HepG2 (cell line): Measurements from ENCODE around the gene PCGF2. TPM values are rescaled to one million over a fixed set of nuclear protein-coding genes. Genes with fewer than 3 reads are reported as not detected.

Experiments
- ATAC-seq: fragments of 200-7000 bp; cut with Tn5 transposase; 3 replicates; pipeline ENCODE4 v1.9.1; 2020; ENCODE audit warnings: mild to moderate bottlenecking, moderate library complexity
- BruUV-seq: library from RNA; stranded (reverse); fragments of 400-500 nt; replicated peaks from 2 replicates; lab custom pipeline; 2021; lab: Mats Ljungman, UMichigan
- CTCF ChIA-PET: fragments of 300-600 bp; formaldehyde crosslinking; extraction: SDS; loops from one replicate; lab custom pipeline; 2021; ENCODE audit warnings: low total read pairs, inconsistent platforms, low intra/inter-chr PET ratio; lab: Yijun Ruan, JAX
- POLR2A ChIA-PET: fragments of 350-600 bp; sonication (Branson Sonifier 250); formaldehyde crosslinking; loops from one replicate; lab custom pipeline; 2020; ENCODE audit warnings: antibody characterized with exemption, inconsistent platforms; lab: Yijun Ruan, JAX
- DNase-seq: peaks from one replicate; pipeline ENCODE4 v3.0.0-alpha.2; 2015; ENCODE audit warnings: low spot score
- FAIRE-seq: peaks from 3 replicates; lab custom pipeline; 2011; peaks lifted over from hg19 to GRCh38; lab: Jason Lieb, UNC
- H2AFZ ChIP-seq: one replicate; pipeline ENCODE4 v1.6.1; 2011; ENCODE audit warnings: low read length, inconsistent platforms
- H3K27ac ChIP-seq: fragments of 300-600 bp; 3 replicates; pipeline ENCODE4 v1.8.0; 2011; ENCODE audit warnings: mixed run types, mild to moderate bottlenecking, mixed read lengths, low read length, inconsistent platforms; ENCODE audit not compliant: insufficient read depth; ENCODE audit errors: extremely low read length
- H3K27me3 ChIP-seq, 2 experiments: fragments of 200-600 bp in 1 of 2; 2 replicates in 1 of 2; 3 replicates in 1 of 2; pipeline versions ENCODE4 v1.6.0 to v1.8.0; 2011; ENCODE audit warnings: low read length in 2 of 2, mild to moderate bottlenecking in 2 of 2, moderate library complexity in 2 of 2, inconsistent platforms in 1 of 2; ENCODE audit not compliant: insufficient read depth in 2 of 2, control insufficient read depth in 1 of 2
- H3K36me3 ChIP-seq, 2 experiments: fragments of 200-600 bp in 1 of 2; replicated peaks in 1 of 2; 2 replicates in 1 of 2; 3 replicates in 1 of 2; pipeline versions ENCODE4 v1.5.1 to v1.8.0; 2011; ENCODE audit warnings: low read length in 2 of 2, inconsistent platforms in 1 of 2; ENCODE audit not compliant: insufficient read depth in 2 of 2, control insufficient read depth in 1 of 2
- H3K4me1 ChIP-seq: 2 replicates; pipeline ENCODE4 v1.5.1; 2012; ENCODE audit warnings: low read length, inconsistent platforms; ENCODE audit not compliant: insufficient read depth
- H3K4me2 ChIP-seq: 2 replicates; pipeline ENCODE4 v1.6.0; 2011; ENCODE audit warnings: low read depth, low read length, inconsistent platforms
- H3K4me3 ChIP-seq, 3 experiments: fragments of 200-600 bp in 1 of 3; sonication (generic), shearing (Covaris generic) in 1 of 3; replicated peaks in 1 of 3; 2 replicates each; pipeline ENCODE4 v1.5.1; 2011 to 2016; ENCODE audit warnings: low read length in 3 of 3, inconsistent platforms in 2 of 3, low read depth in 2 of 3, mild to moderate bottlenecking in 2 of 3, control low read depth in 1 of 3, mixed read lengths in 1 of 3; ENCODE audit not compliant: insufficient read depth in 1 of 3
- H3K79me2 ChIP-seq: one replicate; pipeline ENCODE4 v1.6.1; 2011; ENCODE audit warnings: low read length, inconsistent platforms; ENCODE audit not compliant: insufficient read depth
- H3K9ac ChIP-seq: 2 replicates; pipeline ENCODE4 v1.6.0; 2011; ENCODE audit warnings: mild to moderate bottlenecking, low read depth, low read length, inconsistent platforms; ENCODE audit not compliant: insufficient read depth
- H3K9me3 ChIP-seq: 2 replicates; pipeline ENCODE4 v1.5.1; 2012; ENCODE audit warnings: mild to moderate bottlenecking, low read length
- H4K20me1 ChIP-seq: 2 replicates; pipeline ENCODE4 v1.6.0; 2011; ENCODE audit warnings: inconsistent platforms, mild to moderate bottlenecking, low read length, moderate library complexity; ENCODE audit not compliant: insufficient read depth
- CREM ChIP-seq, 2 experiments: sonication (generic) in 1 of 2; formaldehyde crosslinking in 1 of 2; IDR thresholded peaks; 2 replicates each; pipeline versions ENCODE4 v1.4.0 to v1.6.1; 2016 to 2020; ENCODE audit warnings: antibody characterized with exemption in 1 of 2, mild to moderate bottlenecking in 1 of 2, missing genetic modification reagents in 1 of 2
- GRHL1 ChIP-seq: sonication (generic); formaldehyde crosslinking; conservative IDR thresholded peaks from 2 replicates; pipeline ENCODE4 v1.8.0; 2022; ENCODE audit warnings: missing genetic modification reagents
- PITX1 ChIP-seq: sonication (generic); formaldehyde crosslinking; IDR thresholded peaks from 2 replicates; pipeline ENCODE4 v1.5.1; 2020; ENCODE audit warnings: mild to moderate bottlenecking, missing genetic modification reagents
- RFX1 ChIP-seq: fragments of 450-650 bp; IDR thresholded peaks from 2 replicates; pipeline ENCODE4 v1.6.1; 2017
- SMYD3 ChIP-seq: sonication (generic); formaldehyde crosslinking; IDR thresholded peaks from 2 replicates; pipeline ENCODE4 v1.8.1; 2023; ENCODE audit warnings: mild to moderate bottlenecking, missing genetic modification reagents
- YY1 ChIP-seq: IDR thresholded peaks from 2 replicates; pipeline ENCODE4 v1.6.1; 2011; ENCODE audit warnings: low read length, low read depth, moderate library complexity, mild to moderate bottlenecking; ENCODE audit not compliant: insufficient read depth, insufficient replicate concordance
- ZNF121 ChIP-seq: sonication (generic); formaldehyde crosslinking; IDR thresholded peaks from 2 replicates; pipeline ENCODE4 v1.5.0; 2020; ENCODE audit warnings: mild to moderate bottlenecking, missing genetic modification reagents
- ZNF143 ChIP-seq: sonication (generic); formaldehyde crosslinking; IDR thresholded peaks from 2 replicates; pipeline ENCODE4 v1.4.0; 2020; ENCODE audit warnings: missing genetic modification reagents
- ZNF615 ChIP-seq: sonication (generic); formaldehyde crosslinking; IDR thresholded peaks from 2 replicates; pipeline ENCODE4 v1.5.0; 2020; ENCODE audit warnings: mild to moderate bottlenecking, missing genetic modification reagents, borderline replicate concordance
- ZNF770 ChIP-seq: sonication (generic); formaldehyde crosslinking; IDR thresholded peaks from 2 replicates; pipeline ENCODE4 v1.5.0; 2020; ENCODE audit warnings: mild to moderate bottlenecking, missing genetic modification reagents
- WGBS: methylation state at CpG from one replicate; pipeline ENCODE4 v1.1.6; 2017; ENCODE audit warnings: low lambda C conversion rate; 5-methylcytosine and 5-hydroxymethylcytosine counted together
- in situ Hi-C: cut with HindIII; loops from 2 replicates; pipeline ENCODE4 v1.10.0; 2017; ENCODE audit warnings: low pct_unique_long_range_greater_than_20kb; ENCODE audit not compliant: extremely low pct_ligation_motif_present
- intact Hi-C: fragments of 100-400 bp; cut with micrococcal nuclease; formaldehyde crosslinking; loops from one replicate; pipeline ENCODE4 v1.10.0; 2022; ENCODE audit not compliant: unreplicated experiment
- polyA plus RNA-seq, 8 experiments: library from polyadenylated mRNA; depleted of rRNA in 3 of 8; stranded (reverse) in 7 of 8; unstranded in 1 of 8; fragments of >200 nt; fragmentation: Illumina TruSeq in 4 of 8; extraction: Trizol in 4 of 8; gene quantifications; 2 replicates each; pipeline versions ENCODE4 v1.2.1 to v1.2.3, GENCODE V29; 2011 to 2016; ENCODE audit warnings: low read depth in 4 of 8, missing spikeins in 1 of 8, mixed read lengths in 1 of 8; ENCODE audit not compliant: insufficient read depth in 1 of 8
- total RNA-seq, 5 experiments: library from RNA; depleted of rRNA; stranded (reverse); fragments of >200 nt; fragmentation: Illumina TruSeq; extraction: Trizol; gene quantifications; 2 replicates each; pipeline ENCODE4 v1.2.3, GENCODE V29; 2016; ENCODE audit warnings: low read depth in 1 of 5

The PCGF2 gene
- total and polyA plus RNA-seq, 2 of the 13 experiments (the other 11 are each of a cell fraction or from before 2014, with no cell fraction given): 11.6 to 29.4 TPM

GRCh38 chr17:38732376-38733281, 15.5 kb downstream of the PCGF2 start:
- TF ChIP-seq ZNF770 (CRISPR knock-in tag) (peak; percentile 90; the same call in 1 of the 2 replicates), RFX1 (no peak), ZNF143 (CRISPR knock-in tag) (no peak), CREM (IDR thresholded peaks at IDR 0.05) (no peak), CREM (CRISPR knock-in tag; IDR thresholded peaks at IDR 0.05) (no peak), GRHL1 (no peak), SMYD3 (CRISPR knock-in tag) (no peak), PITX1 (CRISPR knock-in tag) (0 out of 2 replicates have a peak, but pooled peaks have one; percentile 1), ZNF121 (0 out of 2 replicates have a peak, but pooled peaks have one; percentile 35), ZNF615 (CRISPR knock-in tag) (0 out of 2 replicates have a peak, but pooled peaks have one; percentile 50), YY1 (no peak)
- TF ChIP-seq, all 625 proteins: peak for 4
- FAIRE-seq (no peak), DNase-seq (no peak), ATAC-seq (no peak)
- POLR2A ChIA-PET: interaction anchor here (0.8 to 2.8 kb wide), 7 partner anchors 13 to 61 kb away, joined by 3 to 43 read pairs (median 19); partner anchors contain the start of genes MLLT6 and PSMB3
- Histone ChIP-seq H2AFZ (no peak overlapping the region), H3K27ac (no peak overlapping the region), H3K9me3 (no peaks in the 10 kb centered on the region), H3K27me3 (no peaks in the 10 kb centered on the region), H3K4me1 (peaks cover 54% of the 10 kb centered on the region), H3K36me3 (peaks cover 12 to 33% of the 10 kb centered on the region in 2 experiments), H4K20me1 (peaks cover 20% of the 10 kb centered on the region; the same call in 1 of the 2 replicates), H3K9ac (no peak overlapping the region; the same call in 1 of the 2 replicates), H3K79me2 (peaks cover 26% of the 10 kb centered on the region), H3K4me3 (0 out of 6 replicates have a peak overlapping the region, but pooled peaks of 1 of the 3 experiments have one; percentile 95), H3K4me2 (peak overlapping the region; percentile 92)
- in situ Hi-C loops (loop anchor here (5.0 kb wide), 1 partner anchor 55 kb away; no protein-coding TSS in a partner anchor), intact Hi-C loops (no loop called here)
- CTCF ChIA-PET: interaction anchor here (1.1 to 3.6 kb wide), 2 partner anchors 54 to 127 kb away, joined by 4 to 37 read pairs; partner anchors contain the start of gene SRCIN1
- WGBS: 91% methylated on average over 6 of the region's 7 CpGs
- no TSS peak for BruUV-seq
